Muscle layer of duodenum (tissue), 2 donors: Measurements from ENCODE around the gene LYZL6.
"Not testable (repeated sequence)": the region's sequence is repeated elsewhere in the genome, so short reads cannot be mapped to it uniquely, and the experiment has no call there.

ENCODE experiments used
- H3K27ac ChIP-seq: one replicate; pipeline ENCODE4 v1.7.0; 2013; ENCODE audit warnings: mild to moderate bottlenecking, low read length
- H3K27me3 ChIP-seq: one replicate; pipeline ENCODE4 v1.7.0; 2013; ENCODE audit warnings: low read depth, mild to moderate bottlenecking, control low read depth, low read length
- H3K36me3 ChIP-seq, 2 donors: one replicate each; pipeline ENCODE4 v1.7.0; 2013; ENCODE audit warnings: low read length in 2 of 2, control low read depth in 1 of 2, mild to moderate bottlenecking in 1 of 2; ENCODE audit not compliant: insufficient read depth in 2 of 2, control insufficient read depth in 1 of 2
- H3K4me1 ChIP-seq, 2 donors: one replicate each; pipeline ENCODE4 v1.7.0; 2013; ENCODE audit warnings: low read length in 2 of 2, mild to moderate bottlenecking in 2 of 2, control low read depth in 1 of 2, moderate library complexity in 1 of 2; ENCODE audit not compliant: insufficient read depth in 2 of 2, control insufficient read depth in 1 of 2
- H3K4me3 ChIP-seq, 2 donors: one replicate each; pipeline ENCODE4 v1.7.0; 2013; ENCODE audit warnings: low read length in 2 of 2, low read depth in 1 of 2, mild to moderate bottlenecking in 1 of 2
- H3K9me3 ChIP-seq, 2 donors: one replicate each; pipeline ENCODE4 v1.7.0; 2013; ENCODE audit warnings: low read length in 2 of 2, control low read depth in 1 of 2, mild to moderate bottlenecking in 1 of 2; ENCODE audit not compliant: control insufficient read depth in 1 of 2
- donor health status: healthy.

The LYZL6 gene

DNA sequence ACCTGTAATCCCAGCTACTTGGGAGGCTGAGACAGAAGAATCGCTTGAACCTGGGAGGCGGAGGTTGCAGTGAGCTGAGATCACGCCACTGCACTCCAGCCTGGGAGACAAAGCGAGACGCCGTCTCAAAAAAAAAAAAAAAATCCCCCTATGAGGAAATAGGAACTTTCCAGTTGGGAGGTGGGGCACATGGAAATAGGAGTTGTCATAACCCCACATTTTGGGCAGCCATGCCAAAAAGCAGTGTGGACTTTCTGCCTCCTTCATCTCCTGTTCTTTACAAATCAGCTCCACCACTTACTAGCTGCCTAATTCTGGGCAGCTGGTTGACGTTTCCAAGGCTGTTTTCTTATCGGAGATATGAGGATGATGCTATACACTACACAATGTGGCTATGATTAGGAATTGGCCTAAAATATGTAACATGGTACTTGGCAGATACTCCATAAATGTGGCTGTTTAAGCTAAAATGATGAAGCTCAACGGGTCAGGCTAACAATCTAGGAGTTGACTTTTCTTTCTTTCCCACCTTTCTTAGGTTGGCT lies 41.8 kb downstream of the LYZL6 start:
- Histone ChIP-seq H3K27ac (no peak overlapping the region), H3K27me3 (no peaks in the 10 kb centered on the region), H3K9me3 (no peaks in the 10 kb centered on the region), H3K36me3 (no peaks in the 10 kb centered on the region), H3K4me1 (no peaks in the 10 kb centered on the region), H3K4me3 (no peak overlapping the region)

DNA sequence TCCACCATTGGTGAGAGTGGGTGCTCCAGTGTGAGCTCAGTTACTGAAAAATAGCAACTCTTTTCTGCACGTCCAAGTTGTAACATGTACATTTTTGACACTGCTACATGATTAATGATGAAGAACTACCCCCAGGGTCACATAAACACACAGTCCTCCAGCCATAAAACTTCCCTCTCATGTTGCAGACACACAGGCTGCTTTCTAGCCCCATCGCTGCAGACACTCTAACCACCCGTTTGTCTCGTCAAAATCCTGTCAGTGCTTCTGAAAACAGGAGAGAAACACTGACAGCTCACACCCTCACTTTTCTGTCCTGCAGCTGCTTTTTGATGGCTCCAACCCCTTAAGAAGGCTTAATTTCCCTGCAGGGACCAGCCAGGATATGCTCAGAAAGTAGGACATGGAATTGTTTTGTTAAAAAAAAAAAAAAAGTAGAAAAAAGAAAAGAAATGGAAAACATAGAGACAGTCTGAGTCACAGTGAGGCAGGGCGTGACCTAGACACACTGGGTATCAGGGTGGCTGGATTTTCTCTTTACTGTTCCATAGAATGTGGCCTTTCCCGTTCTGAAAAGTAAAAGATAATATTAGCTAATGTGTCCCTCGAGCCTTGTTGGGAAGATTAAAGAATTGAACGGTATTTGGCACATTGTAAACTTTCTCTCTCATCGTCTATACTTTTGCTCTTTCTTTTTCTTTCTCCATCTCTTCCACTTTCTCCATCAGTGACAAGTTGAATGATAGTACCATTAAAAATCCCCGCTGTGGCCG lies 42.6 kb downstream of the LYZL6 start:
- H3K27me3 ChIP-seq = no peaks in the 10 kb centered on the region
- no peak overlapping the region for H3K27ac ChIP-seq

DNA sequence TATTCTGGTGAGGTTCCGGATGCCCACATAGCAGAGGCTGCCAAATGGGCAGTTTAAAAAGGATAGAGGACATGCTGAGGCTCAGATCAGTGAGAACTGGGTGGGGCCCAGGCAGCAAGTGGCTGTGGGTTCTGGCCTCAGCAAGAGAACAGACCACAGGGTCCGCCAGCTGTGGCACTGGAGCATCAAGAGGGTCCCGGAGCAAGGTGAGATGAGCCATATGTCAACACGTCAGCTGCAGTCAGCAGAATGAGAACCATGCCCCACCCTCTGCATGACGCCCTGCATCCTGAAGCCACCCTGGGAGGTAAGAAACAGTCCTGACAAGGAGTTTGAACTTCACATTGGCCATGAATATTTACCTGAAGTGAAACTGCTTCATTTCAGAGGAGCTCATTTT lies 43.2 kb downstream of the LYZL6 start:
- Histone ChIP-seq H3K36me3 (no peaks in the 10 kb centered on the region), H3K4me1 (no peaks in the 10 kb centered on the region), H3K27ac (no peak overlapping the region), H3K9me3 (no peaks in the 10 kb centered on the region), H3K27me3 (no peaks in the 10 kb centered on the region), H3K4me3 (no peak overlapping the region)

More for the DNA sequence above, 42.6 kb downstream of the LYZL6 start:
- Histone ChIP-seq H3K4me3 (no peak overlapping the region), H3K4me1 (no peaks in the 10 kb centered on the region), H3K9me3 (no peaks in the 10 kb centered on the region), H3K36me3 (no peaks in the 10 kb centered on the region)

DNA sequence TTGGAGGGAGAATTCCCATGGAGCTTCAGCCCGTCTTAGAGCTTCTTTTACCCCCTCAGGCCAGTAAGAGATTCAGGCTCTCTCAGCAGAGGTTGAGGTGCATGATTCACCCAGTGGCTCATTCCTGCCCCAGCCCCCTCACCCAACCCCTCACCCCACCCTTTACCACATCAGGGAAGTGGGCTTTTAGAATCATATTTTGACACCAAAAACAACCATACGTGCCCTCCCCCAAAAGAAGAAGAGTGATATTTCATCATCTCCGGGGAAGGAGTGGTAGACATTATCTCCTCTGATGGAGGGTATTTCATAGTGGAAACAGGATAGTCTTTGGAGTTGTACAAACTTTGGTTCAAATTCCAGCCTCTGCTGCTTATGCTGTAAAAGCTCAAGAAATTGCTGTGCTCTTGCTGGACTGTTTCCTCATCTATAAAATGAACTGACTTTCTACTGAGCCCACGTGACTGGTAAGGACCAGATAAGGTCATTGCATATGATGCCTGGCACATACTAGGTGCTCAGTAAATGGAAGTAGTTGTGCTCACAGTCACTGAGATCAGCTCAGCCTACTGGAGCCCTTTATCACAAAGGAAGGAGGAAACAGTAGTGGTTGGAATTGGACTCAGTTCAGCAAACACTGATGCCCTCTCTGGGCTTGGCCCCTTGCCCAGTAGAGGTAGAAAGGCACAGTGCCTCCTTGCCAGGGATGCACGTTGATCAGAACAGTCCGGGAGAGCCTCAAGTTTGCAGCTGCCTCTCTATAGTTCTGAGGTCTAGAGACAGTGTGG lies 45.0 kb downstream of the LYZL6 start:
- Histone ChIP-seq H3K9me3 (no peaks in the 10 kb centered on the region), H3K27me3 (no peaks in the 10 kb centered on the region), H3K4me1 (no peaks in the 10 kb centered on the region), H3K4me3 (no peak overlapping the region), H3K36me3 (no peaks in the 10 kb centered on the region), H3K27ac (no peak overlapping the region)

DNA sequence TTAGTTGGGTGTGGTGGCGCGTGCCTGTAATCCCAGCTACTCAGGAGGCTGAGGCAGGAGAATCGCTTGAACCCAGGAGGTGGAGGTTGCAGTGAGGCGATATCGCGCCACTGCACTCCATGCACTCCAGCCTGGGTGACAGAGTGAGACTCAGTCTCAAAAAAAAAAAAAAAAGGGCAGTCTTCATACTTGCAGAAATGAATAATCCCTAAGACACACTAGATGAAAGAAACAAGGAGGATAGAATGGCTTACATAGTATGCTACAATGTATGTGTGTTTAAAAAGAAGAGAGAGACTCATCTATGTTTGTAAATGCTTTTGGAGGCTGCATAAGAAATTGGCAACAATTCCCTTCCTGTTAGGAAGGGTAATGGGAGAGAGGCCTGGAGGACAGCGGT lies 45.7 kb downstream of the LYZL6 start:
- not testable (repeated sequence) for H3K36me3 ChIP-seq, H3K4me1 ChIP-seq, H3K27me3 ChIP-seq, H3K4me3 ChIP-seq, H3K9me3 ChIP-seq, H3K27ac ChIP-seq

DNA sequence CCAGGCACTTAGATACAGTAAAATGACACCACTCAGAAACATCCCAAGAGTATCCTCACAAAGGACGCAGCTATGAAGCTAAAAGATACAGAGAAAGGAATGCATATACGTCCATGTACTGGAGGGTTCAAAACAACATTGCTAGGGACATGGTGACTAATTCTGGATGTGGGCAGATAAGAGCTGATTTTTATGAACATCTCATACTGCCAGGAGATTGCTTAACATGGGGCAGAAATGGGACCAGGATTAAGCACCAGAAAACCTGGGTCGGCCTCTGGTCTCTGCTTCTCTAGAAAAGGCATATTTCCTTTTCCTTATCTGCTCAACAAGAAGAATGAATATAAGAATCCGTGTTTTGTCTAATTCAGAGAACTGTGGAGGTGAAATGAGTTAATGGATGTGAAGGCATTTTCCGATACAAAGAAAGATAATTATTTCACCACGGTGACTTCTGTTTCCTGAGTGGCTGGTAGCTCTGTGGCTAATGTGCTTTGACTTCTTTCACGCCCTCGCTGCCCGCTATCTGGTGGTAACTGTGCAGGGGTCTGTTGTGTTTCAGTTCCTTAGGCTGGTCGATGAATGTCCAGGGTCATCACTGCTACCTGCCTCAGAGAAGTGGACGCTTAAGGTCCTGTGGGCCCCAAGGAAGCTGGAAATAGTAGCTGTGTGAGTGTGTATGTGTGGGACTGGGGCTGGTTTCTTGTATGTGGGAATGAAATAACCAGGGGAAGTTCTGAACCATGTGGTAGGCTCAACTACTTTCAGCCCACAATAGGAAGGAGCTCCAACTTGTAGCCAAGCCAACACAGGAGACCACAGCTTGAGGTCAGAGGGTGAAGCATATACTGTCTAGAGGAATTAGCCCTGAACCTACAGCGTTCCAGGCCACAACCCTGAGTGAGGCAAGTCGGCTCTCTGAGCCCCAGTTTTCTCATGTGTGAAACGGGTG lies 47.6 kb downstream of the LYZL6 start:
- H3K27ac ChIP-seq = no peak overlapping the region
- no peaks in the 10 kb centered on the region for H3K9me3 ChIP-seq
- H3K36me3 ChIP-seq = no peaks in the 10 kb centered on the region
- no peaks in the 10 kb centered on the region for H3K27me3 ChIP-seq
- H3K4me1 ChIP-seq = no peaks in the 10 kb centered on the region
- H3K4me3 ChIP-seq = no peak overlapping the region

DNA sequence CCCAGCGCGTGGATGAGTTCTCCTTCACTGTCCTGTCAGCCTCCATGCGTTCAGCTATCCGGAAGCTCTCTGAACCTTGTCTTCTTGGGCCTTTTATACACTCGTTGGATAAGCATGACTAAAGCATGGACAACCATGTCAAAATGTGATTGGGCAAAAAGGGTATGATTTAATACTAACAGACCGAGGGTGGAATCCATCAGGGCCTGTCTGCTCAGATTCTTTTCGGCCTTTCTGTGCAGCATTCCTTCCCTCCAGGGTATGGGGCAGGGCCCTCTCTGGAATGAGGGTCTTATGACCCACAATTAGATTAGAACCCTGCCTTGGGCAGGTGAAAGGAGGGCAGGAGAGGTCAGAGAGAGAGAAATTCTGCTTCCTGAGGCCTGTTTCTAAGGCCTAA lies 49.3 kb downstream of the LYZL6 start:
- Histone ChIP-seq H3K4me3 (no peak overlapping the region), H3K27me3 (no peaks in the 10 kb centered on the region), H3K27ac (no peak overlapping the region), H3K4me1 (no peaks in the 10 kb centered on the region), H3K36me3 (no peaks in the 10 kb centered on the region), H3K9me3 (no peaks in the 10 kb centered on the region)

DNA sequence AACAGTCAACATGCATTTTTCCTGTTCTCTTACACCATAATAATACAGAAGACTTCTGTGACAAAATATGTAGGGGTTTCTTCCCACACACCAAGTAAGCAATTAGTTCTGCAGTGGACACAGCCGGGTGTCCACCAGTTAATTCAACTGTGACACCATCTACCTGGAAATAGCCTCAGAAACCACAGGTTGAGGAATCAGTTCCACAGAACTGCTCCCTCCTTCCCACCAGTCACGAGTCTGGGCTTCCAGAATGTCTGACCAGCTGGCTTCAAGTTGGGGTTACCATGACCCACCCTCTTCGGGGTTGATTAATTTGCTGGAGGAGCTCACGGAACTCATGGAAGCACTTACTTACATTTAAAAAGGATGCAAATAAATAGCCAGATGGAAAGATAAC lies 49.8 kb downstream of the LYZL6 start:
- no peaks in the 10 kb centered on the region for H3K9me3 ChIP-seq
- H3K4me3 ChIP-seq = no peak overlapping the region
- no peaks in the 10 kb centered on the region for H3K4me1 ChIP-seq
- H3K27ac ChIP-seq = no peak overlapping the region
- H3K27me3 ChIP-seq = no peaks in the 10 kb centered on the region
- H3K36me3 ChIP-seq = no peaks in the 10 kb centered on the region

DNA sequence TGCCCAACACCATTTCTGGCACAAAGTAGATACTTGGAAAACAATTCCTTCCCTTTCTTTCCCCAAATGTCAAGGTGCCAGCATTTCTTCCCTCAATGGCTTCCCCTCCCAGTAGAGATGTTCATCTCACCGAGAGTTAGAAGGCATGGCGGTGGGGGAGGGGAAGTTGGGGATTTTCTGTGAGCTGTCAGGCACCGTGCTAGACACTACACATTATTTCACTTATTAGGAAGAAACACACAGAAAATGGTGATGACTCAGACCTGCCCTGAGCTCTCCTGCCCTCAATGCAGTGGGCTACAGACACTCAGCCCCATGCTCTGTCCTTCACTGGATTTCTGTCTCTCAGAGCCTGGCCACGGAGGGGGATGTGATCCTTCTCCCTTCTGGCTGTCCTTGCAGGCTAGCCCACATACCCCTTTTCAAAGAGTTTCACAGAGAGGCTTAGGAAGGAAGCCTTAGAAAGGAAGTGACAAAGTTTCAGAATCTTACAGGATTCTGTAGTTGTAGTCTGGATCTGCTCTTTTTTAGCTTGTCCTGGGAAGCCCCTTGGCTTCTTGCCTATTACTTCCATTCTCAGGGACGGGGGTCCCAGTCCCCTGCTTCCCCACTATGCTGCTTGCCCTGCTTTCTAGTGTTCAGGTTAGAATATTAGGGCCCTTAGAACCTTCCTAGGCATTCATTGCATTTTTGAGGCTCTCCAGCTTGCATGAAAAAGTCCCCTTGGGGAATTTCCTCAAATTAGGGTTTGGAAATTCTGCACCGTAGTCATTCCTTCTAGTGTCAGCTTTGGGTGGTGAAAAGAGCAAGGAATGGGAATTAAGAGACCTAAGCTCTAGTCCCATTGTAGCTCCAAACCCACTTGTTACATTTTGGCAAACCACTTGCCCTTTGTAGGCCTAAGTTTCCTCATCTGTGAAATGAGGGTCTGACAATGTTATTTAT lies 51.1 kb downstream of the LYZL6 start:
- no peaks in the 10 kb centered on the region for H3K27me3 ChIP-seq
- no peaks in the 10 kb centered on the region for H3K9me3 ChIP-seq
- H3K4me3 ChIP-seq = no peak overlapping the region
- H3K4me1 ChIP-seq = no peaks in the 10 kb centered on the region
- no peak overlapping the region for H3K27ac ChIP-seq
- H3K36me3 ChIP-seq = no peaks in the 10 kb centered on the region

DNA sequence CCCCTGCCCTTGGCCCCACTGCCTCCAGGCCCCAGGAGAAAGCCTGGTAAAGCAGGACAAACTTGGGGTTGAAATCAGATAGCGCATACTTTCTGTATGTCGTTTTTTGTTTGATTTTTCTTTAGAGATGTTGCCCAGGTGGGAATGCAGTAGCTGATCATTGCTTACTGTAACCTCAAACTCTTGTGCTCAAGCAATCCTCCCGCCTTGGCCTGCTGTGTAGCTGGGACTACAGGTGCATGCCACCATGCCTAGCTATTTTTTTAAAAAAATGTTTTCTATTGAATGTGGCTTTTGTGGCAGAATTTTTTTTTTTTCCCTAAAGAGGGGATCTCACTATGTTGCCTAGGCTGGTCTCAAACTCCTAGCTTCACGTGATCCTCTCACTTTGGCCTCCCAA lies 52.2 kb downstream of the LYZL6 start:
- Histone ChIP-seq H3K36me3 (no peaks in the 10 kb centered on the region), H3K4me1 (no peaks in the 10 kb centered on the region), H3K27me3 (no peaks in the 10 kb centered on the region), H3K27ac (no peak overlapping the region), H3K9me3 (no peaks in the 10 kb centered on the region), H3K4me3 (no peak overlapping the region)
